Muscle layer of colon (tissue), 2 donors: ENCODE results near the gene TIMP3.

Experiments used
- H3K27ac ChIP-seq: one replicate; pipeline ENCODE4 v1.7.0; 2013; ENCODE audit warnings: low read depth, mild to moderate bottlenecking, low read length, moderate library complexity
- H3K27me3 ChIP-seq, 2 donors: one replicate each; pipeline ENCODE4 v1.7.0; 2013; ENCODE audit warnings: low read length in 2 of 2, mild to moderate bottlenecking in 2 of 2; ENCODE audit not compliant: insufficient read depth in 2 of 2, control insufficient read depth in 1 of 2
- H3K36me3 ChIP-seq: one replicate; pipeline ENCODE4 v1.7.0; 2013; ENCODE audit warnings: mild to moderate bottlenecking, low read length; ENCODE audit not compliant: insufficient read depth
- H3K4me1 ChIP-seq: one replicate; pipeline ENCODE4 v1.7.0; 2013; ENCODE audit warnings: mild to moderate bottlenecking, low read length; ENCODE audit not compliant: insufficient read depth
- H3K4me3 ChIP-seq, 2 donors: one replicate each; pipeline ENCODE4 v1.7.0; 2013; ENCODE audit warnings: low read length in 2 of 2, low read depth in 1 of 2, mild to moderate bottlenecking in 1 of 2, moderate library complexity in 1 of 2
- H3K9ac ChIP-seq: one replicate; pipeline ENCODE4 v1.7.0; 2013; ENCODE audit warnings: low read length
- H3K9me3 ChIP-seq: one replicate; pipeline ENCODE4 v1.7.0; 2013; ENCODE audit warnings: mild to moderate bottlenecking, low read length
- donor health status: abdominal sarcoma.
- donor health status: Adenocarcinoma of cecum.

The TIMP3 gene

GRCh38 chr22:32850591-32851517, 49.3 kb downstream of the TIMP3 start:
- peaks cover 44% of the 10 kb centered on the region for H3K36me3 ChIP-seq
- H3K4me1 ChIP-seq = peaks cover 84% of the 10 kb centered on the region
- H3K9ac ChIP-seq = no peak overlapping the region
- no peaks in the 10 kb centered on the region for H3K27me3 ChIP-seq
- H3K9me3 ChIP-seq = no peaks in the 10 kb centered on the region
- peak overlapping the region; percentile 6 for H3K4me3 ChIP-seq
- H3K27ac ChIP-seq = peak overlapping the region; percentile 70

GRCh38 chr22:32852395-32853251, 51.1 kb downstream of the TIMP3 start:
- peaks cover 56% of the 10 kb centered on the region for H3K36me3 ChIP-seq

GRCh38 chr22:32853662-32854061, 52.2 kb downstream of the TIMP3 start:
- peaks cover 57% of the 10 kb centered on the region for H3K4me1 ChIP-seq

More at GRCh38 chr22:32852395-32853251, 51.1 kb downstream of the TIMP3 start:
- no peaks in the 10 kb centered on the region for H3K27me3 ChIP-seq
- no peak overlapping the region for H3K9ac ChIP-seq
- H3K27ac ChIP-seq = peak overlapping the region; percentile 57
- H3K9me3 ChIP-seq = no peaks in the 10 kb centered on the region
- peaks cover 66% of the 10 kb centered on the region for H3K4me1 ChIP-seq
- H3K4me3 ChIP-seq = peak overlapping the region in 1 of 2 donors; percentile 2

GRCh38 chr22:32854351-32854804, 52.9 kb downstream of the TIMP3 start:
- H3K9ac ChIP-seq = no peak overlapping the region
- H3K4me1 ChIP-seq = peaks cover 50% of the 10 kb centered on the region
- H3K9me3 ChIP-seq = no peaks in the 10 kb centered on the region
- no peak overlapping the region for H3K4me3 ChIP-seq
- H3K27ac ChIP-seq = no peak overlapping the region
- H3K27me3 ChIP-seq = no peaks in the 10 kb centered on the region
- H3K36me3 ChIP-seq = peaks cover 72% of the 10 kb centered on the region

More at GRCh38 chr22:32853662-32854061, 52.2 kb downstream of the TIMP3 start:
- H3K36me3 ChIP-seq = peaks cover 66% of the 10 kb centered on the region
- H3K9me3 ChIP-seq = no peaks in the 10 kb centered on the region
- H3K4me3 ChIP-seq = no peak overlapping the region
- no peak overlapping the region for H3K27ac ChIP-seq
- no peak overlapping the region for H3K9ac ChIP-seq
- no peaks in the 10 kb centered on the region for H3K27me3 ChIP-seq

GRCh38 chr22:32855045-32855756, 53.7 kb downstream of the TIMP3 start:
- H3K4me3 ChIP-seq = no peak overlapping the region
- H3K4me1 ChIP-seq = peaks cover 42% of the 10 kb centered on the region
- H3K9ac ChIP-seq = no peak overlapping the region
- no peaks in the 10 kb centered on the region for H3K9me3 ChIP-seq
- H3K36me3 ChIP-seq = peaks cover 72% of the 10 kb centered on the region
- H3K27ac ChIP-seq = no peak overlapping the region
- H3K27me3 ChIP-seq = no peaks in the 10 kb centered on the region

GRCh38 chr22:32858121-32858703, 56.7 kb downstream of the TIMP3 start:
- peaks cover 70% of the 10 kb centered on the region for H3K36me3 ChIP-seq
- no peak overlapping the region for H3K4me3 ChIP-seq
- H3K27me3 ChIP-seq = no peaks in the 10 kb centered on the region
- no peak overlapping the region for H3K27ac ChIP-seq
- no peaks in the 10 kb centered on the region for H3K9me3 ChIP-seq
- H3K4me1 ChIP-seq = peaks cover 12% of the 10 kb centered on the region
- H3K9ac ChIP-seq = no peak overlapping the region

GRCh38 chr22:32858957-32859356, 57.5 kb downstream of the TIMP3 start:
- peaks cover 62% of the 10 kb centered on the region for H3K36me3 ChIP-seq
- H3K4me1 ChIP-seq = peaks cover 6% of the 10 kb centered on the region

GRCh38 chr22:32859743-32860142, 58.2 kb downstream of the TIMP3 start:
- Histone ChIP-seq H3K27me3 (no peaks in the 10 kb centered on the region), H3K9ac (no peak overlapping the region), H3K27ac (no peak overlapping the region), H3K9me3 (no peaks in the 10 kb centered on the region), H3K4me3 (no peak overlapping the region), H3K4me1 (no peaks in the 10 kb centered on the region), H3K36me3 (peaks cover 58% of the 10 kb centered on the region)

More at GRCh38 chr22:32858957-32859356, 57.5 kb downstream of the TIMP3 start:
- no peaks in the 10 kb centered on the region for H3K9me3 ChIP-seq
- H3K27ac ChIP-seq = no peak overlapping the region
- no peak overlapping the region for H3K4me3 ChIP-seq
- no peaks in the 10 kb centered on the region for H3K27me3 ChIP-seq
- no peak overlapping the region for H3K9ac ChIP-seq

GRCh38 chr22:32861330-32861729, 59.8 kb downstream of the TIMP3 start:
- H3K9ac ChIP-seq = no peak overlapping the region
- H3K4me3 ChIP-seq = no peak overlapping the region
- no peaks in the 10 kb centered on the region for H3K27me3 ChIP-seq
- no peaks in the 10 kb centered on the region for H3K4me1 ChIP-seq
- H3K36me3 ChIP-seq = peaks cover 44% of the 10 kb centered on the region
- no peak overlapping the region for H3K27ac ChIP-seq
- no peaks in the 10 kb centered on the region for H3K9me3 ChIP-seq

- Histone ChIP-seq H3K36me3 (peaks cover 41% of the 10 kb centered on the region), H3K27ac (no peak overlapping the region), H3K9me3 (no peaks in the 10 kb centered on the region), H3K4me1 (no peaks in the 10 kb centered on the region), H3K27me3 (no peaks in the 10 kb centered on the region), H3K9ac (no peak overlapping the region), H3K4me3 (no peak overlapping the region)
Measured at GRCh38 chr22:32862083-32862482, 60.6 kb downstream of the TIMP3 start.
